IMR-90 (cell line): Measurements from ENCODE around the gene SPTLC1. TPM values are rescaled to one million over a fixed set of nuclear protein-coding genes. Genes with fewer than 3 reads are reported as not detected.

Experiments
- ATAC-seq: fragments of 200-7000 bp; cut with Tn5 transposase; 2 replicates; pipeline ENCODE4 v1.9.1; 2020; ENCODE audit warnings: low read depth, mild to moderate bottlenecking, moderate library complexity
- BruUV-seq: library from RNA; stranded (reverse); fragments of 400-500 nt; replicated peaks from 2 replicates; lab custom pipeline; 2021; lab: Mats Ljungman, UMichigan
- CTCF ChIA-PET: fragments of 300-600 bp; formaldehyde crosslinking; extraction: SDS; loops from one replicate; lab custom pipeline; 2021; ENCODE audit warnings: antibody characterized with exemption; lab: Yijun Ruan, JAX
- POLR2A ChIA-PET: fragments of 300-600 bp; sonication (Branson Sonifier 250); formaldehyde crosslinking; loops from one replicate; lab custom pipeline; 2022; ENCODE audit warnings: antibody characterized with exemption; ENCODE audit not compliant: unreplicated experiment; lab: Charles Lee
- DNase-seq: peaks from one replicate; pipeline ENCODE4 v3.0.0; 2013
- H2AFZ ChIP-seq: replicated peaks from 2 replicates; pipeline ENCODE3; 2013; ENCODE audit warnings: low read length, mild to moderate bottlenecking; ENCODE audit not compliant: poor library complexity
- H2AK5ac ChIP-seq: 2 replicates; pipeline ENCODE4 v1.6.1; 2013; ENCODE audit warnings: low read depth, low read length, inconsistent platforms
- H2AK9ac ChIP-seq: replicated peaks from 2 replicates; pipeline ENCODE3; 2013; ENCODE audit warnings: mild to moderate bottlenecking, low read depth, low read length, moderate library complexity; ENCODE audit not compliant: poor library complexity
- H2BK120ac ChIP-seq: 2 replicates; pipeline ENCODE4 v1.6.1; 2013; ENCODE audit warnings: low read depth, low read length, inconsistent platforms
- H2BK15ac ChIP-seq: 3 replicates; pipeline ENCODE4 v1.6.1; 2013; ENCODE audit warnings: low read depth, low read length, inconsistent platforms
- H2BK20ac ChIP-seq: 2 replicates; pipeline ENCODE4 v1.6.1; 2013; ENCODE audit warnings: low read depth, mild to moderate bottlenecking, inconsistent platforms, low read length, moderate library complexity
- H2BK5ac ChIP-seq: 2 replicates; pipeline ENCODE4 v1.6.1; 2013; ENCODE audit warnings: mild to moderate bottlenecking, low read depth, low read length, inconsistent platforms; ENCODE audit not compliant: poor library complexity, severe bottlenecking
- H3K14ac ChIP-seq: replicated peaks from 2 replicates; pipeline ENCODE4 v1.6.1; 2013; ENCODE audit warnings: low read depth, low read length, inconsistent platforms
- H3K18ac ChIP-seq: 2 replicates; pipeline ENCODE4 v1.6.1; 2013; ENCODE audit warnings: low read depth, low read length, control low read depth
- H3K23ac ChIP-seq: 2 replicates; pipeline ENCODE4 v1.6.1; 2013; ENCODE audit warnings: low read depth, low read length, inconsistent platforms
- H3K27ac ChIP-seq: 2 replicates; pipeline ENCODE4 v1.5.1; 2013; ENCODE audit warnings: mild to moderate bottlenecking, control low read depth, low read length; ENCODE audit not compliant: insufficient read depth
- H3K27me3 ChIP-seq: 2 replicates; pipeline ENCODE4 v1.6.1; 2013; ENCODE audit warnings: low read length; ENCODE audit not compliant: control insufficient read depth, insufficient read depth
- H3K36me3 ChIP-seq: 2 replicates; pipeline ENCODE4 v1.6.1; 2013; ENCODE audit warnings: low read length, mixed read lengths; ENCODE audit not compliant: control insufficient read depth, insufficient read depth
- H3K4ac ChIP-seq: 2 replicates; pipeline ENCODE4 v1.6.1; 2013; ENCODE audit warnings: low read depth, low read length, inconsistent platforms
- H3K4me1 ChIP-seq: 2 replicates; pipeline ENCODE4 v1.6.1; 2013; ENCODE audit warnings: low read length, mixed read lengths; ENCODE audit not compliant: control insufficient read depth, insufficient read depth
- H3K4me2 ChIP-seq: 2 replicates; pipeline ENCODE4 v1.6.1; 2013; ENCODE audit warnings: low read depth, mild to moderate bottlenecking, control low read depth, low read length, moderate library complexity
- H3K4me3 ChIP-seq: 2 replicates; pipeline ENCODE4 v1.5.1; 2013; ENCODE audit warnings: low read depth, mild to moderate bottlenecking, control low read depth, low read length, moderate library complexity; ENCODE audit not compliant: insufficient read depth
- H3K56ac ChIP-seq: 2 replicates; pipeline ENCODE4 v1.6.1; 2013; ENCODE audit warnings: low read length, inconsistent platforms; ENCODE audit not compliant: insufficient read depth; ENCODE audit errors: extremely low read depth
- H3K79me1 ChIP-seq, 2 experiments: 2 replicates each; pipeline ENCODE4 v1.6.1; 2013; ENCODE audit warnings: low read length in 2 of 2, inconsistent platforms in 1 of 2, low read depth in 1 of 2
- H3K9ac ChIP-seq: 2 replicates; pipeline ENCODE4 v1.6.1; 2013; ENCODE audit warnings: low read depth, low read length, control low read depth
- H3K9me1 ChIP-seq: 2 replicates; pipeline ENCODE4 v1.6.1; 2013; ENCODE audit warnings: low read length, inconsistent platforms; ENCODE audit not compliant: insufficient read depth
- H3K9me3 ChIP-seq: 2 replicates; pipeline ENCODE4 v1.6.1; 2013; ENCODE audit warnings: low read length; ENCODE audit not compliant: control insufficient read depth, insufficient read depth
- H4K20me1 ChIP-seq: 2 replicates; pipeline ENCODE4 v1.6.1; 2013; ENCODE audit warnings: low read length, inconsistent platforms; ENCODE audit not compliant: insufficient read depth
- H4K5ac ChIP-seq: 2 replicates; pipeline ENCODE4 v1.6.1; 2013; ENCODE audit warnings: mild to moderate bottlenecking, low read depth, low read length, control low read depth
- H4K8ac ChIP-seq, 2 experiments: 2 replicates each; pipeline ENCODE4 v1.6.1; 2013; ENCODE audit warnings: low read depth in 2 of 2, low read length in 2 of 2, control low read depth in 1 of 2, inconsistent platforms in 1 of 2
- H4K91ac ChIP-seq: 2 replicates; pipeline ENCODE4 v1.6.1; 2013; ENCODE audit warnings: low read depth, low read length, inconsistent platforms; ENCODE audit not compliant: insufficient read depth
- BHLHE40 ChIP-seq: fragments of 150-350 bp; IDR thresholded peaks from 2 replicates; pipeline ENCODE4 v1.6.1; 2016; ENCODE audit warnings: mild to moderate bottlenecking, low read depth, low read length
- CEBPB ChIP-seq: IDR thresholded peaks from 2 replicates; pipeline ENCODE4 v1.6.1; 2012; ENCODE audit warnings: low read depth, low read length, improper control_type of control experiment
- FOS ChIP-seq: fragments of 150-350 bp; IDR thresholded peaks from 2 replicates; pipeline ENCODE4 v1.6.1; 2016; ENCODE audit warnings: low read depth, low read length
- MAZ ChIP-seq: IDR thresholded peaks from 2 replicates; pipeline ENCODE4 v1.6.1; 2012; ENCODE audit warnings: low read depth, mild to moderate bottlenecking, low read length, improper control_type of control experiment, moderate library complexity, borderline replicate concordance
- MXI1 ChIP-seq: IDR thresholded peaks from 2 replicates; pipeline ENCODE4 v1.6.1; 2012; ENCODE audit warnings: low read depth, mild to moderate bottlenecking, low read length, moderate library complexity, borderline replicate concordance
- NFE2L2 ChIP-seq: fragments of 150-350 bp; IDR thresholded peaks from 2 replicates; pipeline ENCODE4 v1.6.1; 2016; ENCODE audit warnings: low read depth, mild to moderate bottlenecking, low read length
- POLR2A ChIP-seq: IDR thresholded peaks from 2 replicates; pipeline ENCODE4 v1.6.1; 2012; ENCODE audit warnings: mild to moderate bottlenecking, low read depth, low read length
- RCOR1 ChIP-seq: IDR thresholded peaks from 2 replicates; pipeline ENCODE4 v1.6.1; 2012; ENCODE audit warnings: mild to moderate bottlenecking, low read length, improper control_type of control experiment; ENCODE audit not compliant: insufficient replicate concordance
- WGBS, 2 experiments: methylation state at CpG; one replicate each; pipeline versions ENCODE4 v1.1.5 to v1.1.7; 2013; ENCODE audit warnings: missing lambda C conversion rate in 2 of 2; ENCODE audit not compliant: insufficient read length in 1 of 2; ENCODE audit errors: extremely low coverage in 2 of 2; 5-methylcytosine and 5-hydroxymethylcytosine counted together
- dilution Hi-C: fragments of 300-500 bp; cut with HindIII; formaldehyde crosslinking; loops from one replicate; pipeline ENCODE4 v1.14.3; 2018; ENCODE audit warnings: low sequenced_read_pairs; ENCODE audit not compliant: unreplicated experiment
- in situ Hi-C: fragments of 300-500 bp; cut with MboI; formaldehyde crosslinking; loops from 3 replicates; pipeline ENCODE4 v1.14.3; 2019; ENCODE audit warnings: low sequenced_read_pairs, inconsistent platforms, mixed read lengths
- intact Hi-C: fragments of 100-400 bp; cut with micrococcal nuclease; formaldehyde crosslinking; loops from 2 replicates; pipeline ENCODE4 v1.10.0; 2022
- polyA plus RNA-seq, 3 experiments: library from polyadenylated mRNA; depleted of rRNA; stranded (reverse); fragments of >200 nt; gene quantifications; 2 replicates each; pipeline ENCODE4 v1.2.3, GENCODE V29; 2012; ENCODE audit warnings: low replicate concordance in 1 of 3
- total RNA-seq: library from RNA; depleted of rRNA; stranded (reverse); fragments of >200 nt; gene quantifications from 2 replicates; pipeline ENCODE4 v1.2.3, GENCODE V29; 2012
- TF ChIP-seq, protein P1 (sequence below): fragments of 150-350 bp; IDR thresholded peaks from 2 replicates; pipeline ENCODE4 v1.6.1; 2017; ENCODE audit warnings: mild to moderate bottlenecking, antibody characterized with exemption, low read length, low read depth

The SPTLC1 gene
- total and polyA plus RNA-seq, 2 of the 4 experiments (the other 2 are of a cell fraction) = 65.7 to 92.7 TPM

DNA sequence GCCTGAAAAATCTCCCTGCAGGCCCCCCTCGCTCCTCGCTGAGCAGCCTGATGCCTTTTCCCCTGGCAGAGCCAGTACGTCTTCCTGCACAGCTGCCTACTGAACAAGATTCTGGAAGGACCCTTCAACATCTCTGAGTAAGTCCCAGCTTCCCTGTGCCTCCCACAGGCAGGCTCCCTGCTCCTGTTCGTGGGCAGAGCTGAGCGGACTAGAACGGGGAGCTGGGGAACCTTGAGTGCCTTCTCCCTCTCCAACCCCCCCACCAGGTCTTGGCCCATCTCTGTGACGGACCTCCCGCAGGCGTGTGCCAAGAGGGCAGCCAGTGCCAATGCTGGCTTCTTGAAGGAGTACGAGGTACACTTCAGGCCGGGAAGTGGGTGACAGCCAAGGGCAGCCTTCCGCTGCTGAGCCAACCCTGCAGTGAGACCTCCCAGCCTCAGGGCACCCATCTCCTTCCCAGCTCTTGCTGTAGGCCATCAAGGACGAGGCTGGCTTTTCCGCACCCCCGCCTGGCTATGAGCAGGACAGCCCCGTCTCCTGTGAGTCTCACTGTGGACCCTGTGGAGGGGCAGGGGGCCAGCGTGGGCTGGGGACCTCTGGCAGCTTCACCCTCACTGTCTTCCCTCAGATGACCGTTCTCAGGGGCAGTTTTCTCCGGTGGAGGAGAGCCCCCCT is 21.1 kb upstream of the SPTLC1 start:
- WGBS, 2 experiments = no CpG with 5 or more reads among the region's 19 CpGs
- no peak overlapping the region for H3K4me3 ChIP-seq
- no peaks in the 10 kb centered on the region for H3K9me3 ChIP-seq
- H2BK5ac ChIP-seq = no peak overlapping the region
- H3K79me1 ChIP-seq = peaks cover 0 to 18% of the 10 kb centered on the region in 2 experiments; a peak in 2 of 4 replicates
- H2BK120ac ChIP-seq = no peak overlapping the region
- intact Hi-C loops (loop anchor here (5.0 kb wide), 1 partner anchor 656 kb away; no protein-coding TSS in a partner anchor), in situ Hi-C loops (loop anchor here (10.0 kb wide), 3 partner anchors 158 to 498 kb away; partner anchors contain the start of gene IARS1), dilution Hi-C loops (no loop called here)
- H2BK20ac ChIP-seq = peak overlapping the region; percentile 17; the same call in 1 of the 2 replicates
- POLR2A ChIA-PET = no interaction called here
- TF ChIP-seq NFE2L2 = no peak
- no peak for TF ChIP-seq MXI1
- no peak for TF ChIP-seq POLR2A
- TF ChIP-seq RCOR1 = no peak
- TF ChIP-seq BHLHE40 = no peak
- TF ChIP-seq FOS = no peak
- TF ChIP-seq CEBPB = no peak
- TF ChIP-seq, protein P1, sequence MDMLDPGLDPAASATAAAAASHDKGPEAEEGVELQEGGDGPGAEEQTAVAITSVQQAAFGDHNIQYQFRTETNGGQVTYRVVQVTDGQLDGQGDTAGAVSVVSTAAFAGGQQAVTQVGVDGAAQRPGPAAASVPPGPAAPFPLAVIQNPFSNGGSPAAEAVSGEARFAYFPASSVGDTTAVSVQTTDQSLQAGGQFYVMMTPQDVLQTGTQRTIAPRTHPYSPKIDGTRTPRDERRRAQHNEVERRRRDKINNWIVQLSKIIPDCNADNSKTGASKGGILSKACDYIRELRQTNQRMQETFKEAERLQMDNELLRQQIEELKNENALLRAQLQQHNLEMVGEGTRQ = no peak
- no peak for TF ChIP-seq MAZ
- no peak overlapping the region for H3K9ac ChIP-seq
- CTCF ChIA-PET = no interaction called here
- H4K20me1 ChIP-seq = no peaks in the 10 kb centered on the region
- no peak overlapping the region for H3K23ac ChIP-seq
- H2BK15ac ChIP-seq = peak overlapping the region; percentile 24; the same call in 1 of the 3 replicates
- no peak overlapping the region for H3K18ac ChIP-seq
- H3K36me3 ChIP-seq = no peaks in the 10 kb centered on the region
- ATAC-seq (no peak), DNase-seq (no peak)
- H4K8ac ChIP-seq = no peak overlapping the region
- H3K9me1 ChIP-seq = 0 out of 2 replicates have a peak, but pooled peaks cover 3% of the 10 kb centered on the region
- no TSS peak for BruUV-seq
- H2AFZ ChIP-seq = no peak overlapping the region
- peaks cover 30% of the 10 kb centered on the region for H3K4me1 ChIP-seq
- no peak overlapping the region for H3K27ac ChIP-seq
- H4K91ac ChIP-seq = peak overlapping the region; percentile 19; the same call in 1 of the 2 replicates
- no peak overlapping the region for H4K5ac ChIP-seq
- H3K14ac ChIP-seq = no peak overlapping the region
- no peaks in the 10 kb centered on the region for H3K27me3 ChIP-seq
- H3K4ac ChIP-seq = peak overlapping the region; percentile 13; the same call in 1 of the 2 replicates
- no peak overlapping the region for H2AK9ac ChIP-seq
- H3K56ac ChIP-seq = no peak overlapping the region
- peak overlapping the region; percentile 79 for H2AK5ac ChIP-seq
- H3K4me2 ChIP-seq = no peak overlapping the region
